ENCODE data around the gene CACNA1C.

The CACNA1C gene

GRCh38 chr12:2147335-2147734 is 94.5 kb downstream of the CACNA1C start:
- Mint-ChIP-seq H3K4me3 (no peak overlapping the region), H3K36me3 (no peaks in the 10 kb centered on the region), H3K27ac (no peak overlapping the region), H3K9me3 (ENCODE audit: low read depth) (no peaks in the 10 kb centered on the region), H3K4me1 (ENCODE audit: low read depth) (no peaks in the 10 kb centered on the region), H3K27me3 (peaks cover 7% of the 10 kb centered on the region)

GRCh38 chr12:2149091-2149490 is 96.3 kb downstream of the CACNA1C start:
- H3K27ac Mint-ChIP-seq: no peak overlapping the region
- H3K36me3 Mint-ChIP-seq: no peaks in the 10 kb centered on the region

GRCh38 chr12:2150833-2151232 is 98.0 kb downstream of the CACNA1C start:
- no peaks in the 10 kb centered on the region for H3K4me1 Mint-ChIP-seq (ENCODE audit: low read depth)
- no peak overlapping the region for H3K4me3 Mint-ChIP-seq
- H3K36me3 Mint-ChIP-seq: no peaks in the 10 kb centered on the region
- H3K27me3 Mint-ChIP-seq: peaks cover 8% of the 10 kb centered on the region
- no peak overlapping the region for H3K27ac Mint-ChIP-seq
- H3K9me3 Mint-ChIP-seq (ENCODE audit: low read depth): no peaks in the 10 kb centered on the region

More at GRCh38 chr12:2149091-2149490, 96.3 kb downstream of the CACNA1C start:
- Mint-ChIP-seq H3K9me3 (ENCODE audit: low read depth) (no peaks in the 10 kb centered on the region), H3K4me1 (ENCODE audit: low read depth) (no peaks in the 10 kb centered on the region), H3K4me3 (no peak overlapping the region), H3K27me3 (peaks cover 7% of the 10 kb centered on the region)

GRCh38 chr12:2151391-2151790 is 98.6 kb downstream of the CACNA1C start:
- peaks cover 7% of the 10 kb centered on the region for H3K27me3 Mint-ChIP-seq
- H3K4me3 Mint-ChIP-seq: no peak overlapping the region
- H3K27ac Mint-ChIP-seq: no peak overlapping the region
- no peaks in the 10 kb centered on the region for H3K9me3 Mint-ChIP-seq (ENCODE audit: low read depth)
- H3K4me1 Mint-ChIP-seq (ENCODE audit: low read depth): no peaks in the 10 kb centered on the region
- no peaks in the 10 kb centered on the region for H3K36me3 Mint-ChIP-seq

- no peaks in the 10 kb centered on the region for H3K9me3 Mint-ChIP-seq (ENCODE audit: low read depth)
- no peak overlapping the region for H3K4me3 Mint-ChIP-seq
- H3K27me3 Mint-ChIP-seq: peaks cover 7% of the 10 kb centered on the region
- H3K4me1 Mint-ChIP-seq (ENCODE audit: low read depth): no peaks in the 10 kb centered on the region
- H3K27ac Mint-ChIP-seq: no peak overlapping the region
- H3K36me3 Mint-ChIP-seq: no peaks in the 10 kb centered on the region
Observed at GRCh38 chr12:2152134-2152533, 99.3 kb downstream of the CACNA1C start.

GRCh38 chr12:2154050-2154449 is 101.3 kb downstream of the CACNA1C start:
- Mint-ChIP-seq H3K4me3 (no peak overlapping the region), H3K27ac (no peak overlapping the region), H3K9me3 (ENCODE audit: low read depth) (no peaks in the 10 kb centered on the region), H3K36me3 (no peaks in the 10 kb centered on the region), H3K4me1 (ENCODE audit: low read depth) (no peaks in the 10 kb centered on the region), H3K27me3 (peaks cover 2% of the 10 kb centered on the region)

GRCh38 chr12:2154521-2154920 is 101.7 kb downstream of the CACNA1C start:
- H3K27ac Mint-ChIP-seq: no peak overlapping the region

GRCh38 chr12:2156333-2156732 is 103.5 kb downstream of the CACNA1C start:
- peaks cover 2% of the 10 kb centered on the region for H3K27me3 Mint-ChIP-seq
- no peak overlapping the region for H3K4me3 Mint-ChIP-seq
- no peaks in the 10 kb centered on the region for H3K4me1 Mint-ChIP-seq (ENCODE audit: low read depth)
- H3K27ac Mint-ChIP-seq: no peak overlapping the region
- no peaks in the 10 kb centered on the region for H3K9me3 Mint-ChIP-seq (ENCODE audit: low read depth)
- no peaks in the 10 kb centered on the region for H3K36me3 Mint-ChIP-seq

More at GRCh38 chr12:2154521-2154920, 101.7 kb downstream of the CACNA1C start:
- H3K9me3 Mint-ChIP-seq (ENCODE audit: low read depth): no peaks in the 10 kb centered on the region
- H3K36me3 Mint-ChIP-seq: no peaks in the 10 kb centered on the region
- no peak overlapping the region for H3K4me3 Mint-ChIP-seq
- peaks cover 2% of the 10 kb centered on the region for H3K27me3 Mint-ChIP-seq
- H3K4me1 Mint-ChIP-seq (ENCODE audit: low read depth): no peaks in the 10 kb centered on the region

GRCh38 chr12:2160043-2160442 is 107.3 kb downstream of the CACNA1C start:
- Mint-ChIP-seq H3K36me3 (no peaks in the 10 kb centered on the region), H3K4me1 (ENCODE audit: low read depth) (no peaks in the 10 kb centered on the region), H3K9me3 (ENCODE audit: low read depth) (no peaks in the 10 kb centered on the region), H3K27ac (no peak overlapping the region), H3K4me3 (no peak overlapping the region), H3K27me3 (no peaks in the 10 kb centered on the region)

GRCh38 chr12:2161473-2161872 is 108.7 kb downstream of the CACNA1C start:
- H3K36me3 Mint-ChIP-seq: no peaks in the 10 kb centered on the region

GRCh38 chr12:2163177-2163941 is 110.6 kb downstream of the CACNA1C start:
- Mint-ChIP-seq H3K27ac (no peak overlapping the region), H3K27me3 (peaks cover 3% of the 10 kb centered on the region), H3K9me3 (ENCODE audit: low read depth) (peaks cover 24% of the 10 kb centered on the region), H3K4me1 (ENCODE audit: low read depth) (no peaks in the 10 kb centered on the region), H3K36me3 (peaks cover 5% of the 10 kb centered on the region), H3K4me3 (no peak overlapping the region)

More at GRCh38 chr12:2161473-2161872, 108.7 kb downstream of the CACNA1C start:
- H3K4me3 Mint-ChIP-seq: no peak overlapping the region
- H3K27ac Mint-ChIP-seq: no peak overlapping the region
- no peaks in the 10 kb centered on the region for H3K27me3 Mint-ChIP-seq
- H3K9me3 Mint-ChIP-seq (ENCODE audit: low read depth): peaks cover 5% of the 10 kb centered on the region
- H3K4me1 Mint-ChIP-seq (ENCODE audit: low read depth): no peaks in the 10 kb centered on the region

GRCh38 chr12:2165021-2165420 is 112.2 kb downstream of the CACNA1C start:
- H3K4me1 Mint-ChIP-seq (ENCODE audit: low read depth): no peaks in the 10 kb centered on the region
- no peak overlapping the region for H3K4me3 Mint-ChIP-seq
- H3K9me3 Mint-ChIP-seq (ENCODE audit: low read depth): peaks cover 27% of the 10 kb centered on the region
- peaks cover 3% of the 10 kb centered on the region for H3K27me3 Mint-ChIP-seq
- H3K27ac Mint-ChIP-seq: no peak overlapping the region
- H3K36me3 Mint-ChIP-seq: peaks cover 5% of the 10 kb centered on the region

GRCh38 chr12:2165927-2166326 is 113.1 kb downstream of the CACNA1C start:
- Mint-ChIP-seq H3K4me3 (no peak overlapping the region), H3K27me3 (peaks cover 3% of the 10 kb centered on the region), H3K9me3 (ENCODE audit: low read depth) (peaks cover 27% of the 10 kb centered on the region), H3K36me3 (peaks cover 5% of the 10 kb centered on the region), H3K27ac (no peak overlapping the region), H3K4me1 (ENCODE audit: low read depth) (no peaks in the 10 kb centered on the region)

- Mint-ChIP-seq H3K27ac (no peak overlapping the region), H3K4me1 (ENCODE audit: low read depth) (no peaks in the 10 kb centered on the region), H3K27me3 (peaks cover 3% of the 10 kb centered on the region), H3K4me3 (no peak overlapping the region), H3K9me3 (ENCODE audit: low read depth) (peaks cover 27% of the 10 kb centered on the region), H3K36me3 (peaks cover 5% of the 10 kb centered on the region)
Observed at GRCh38 chr12:2166696-2167095, 113.9 kb downstream of the CACNA1C start.

GRCh38 chr12:2167231-2167630 is 114.4 kb downstream of the CACNA1C start:
- Mint-ChIP-seq H3K36me3 (peaks cover 5% of the 10 kb centered on the region), H3K9me3 (ENCODE audit: low read depth) (peaks cover 27% of the 10 kb centered on the region), H3K4me3 (no peak overlapping the region), H3K27ac (no peak overlapping the region), H3K4me1 (ENCODE audit: low read depth) (no peaks in the 10 kb centered on the region), H3K27me3 (peaks cover 3% of the 10 kb centered on the region)

GRCh38 chr12:2168808-2169207 is 116.0 kb downstream of the CACNA1C start:
- Mint-ChIP-seq H3K27ac (no peak overlapping the region), H3K36me3 (peaks cover 5% of the 10 kb centered on the region), H3K4me3 (no peak overlapping the region), H3K27me3 (peaks cover 3% of the 10 kb centered on the region), H3K4me1 (ENCODE audit: low read depth) (no peaks in the 10 kb centered on the region), H3K9me3 (ENCODE audit: low read depth) (peaks cover 27% of the 10 kb centered on the region)

Measured in activated naive CD8-positive, alpha-beta T cell (primary cell).